ENCODE results near the gene PMEPA1.

DNA sequence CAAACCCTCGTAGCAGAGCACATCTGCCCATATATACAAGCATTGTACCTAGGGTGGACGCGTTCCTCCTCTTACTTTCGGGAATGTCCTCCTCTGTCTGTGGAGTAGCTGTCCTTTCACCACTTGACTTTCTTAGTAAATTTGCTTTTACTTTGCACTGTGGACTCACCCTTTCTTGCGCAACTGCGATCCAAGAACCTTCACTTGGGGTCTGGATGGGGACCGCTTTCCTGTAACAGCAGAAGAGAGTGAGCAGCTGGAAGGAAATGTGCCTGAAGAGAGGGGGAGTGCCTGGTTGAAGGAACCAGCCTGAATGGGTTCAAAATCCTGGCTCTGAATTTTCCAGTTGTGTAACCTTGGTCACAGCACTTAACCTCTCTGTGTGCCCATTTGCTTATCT, 40.1 kb upstream of the PMEPA1 start:
- TF ChIP-seq CTCF (IDR thresholded peaks at IDR 0.05; ENCODE audit: extremely low read depth in 1 of 2, insufficient read depth in 1 of 2, low read depth in 1 of 2, low read length in 2 of 2) (no peak), MYC (IDR thresholded peaks at IDR 0.05; ENCODE audit: low read depth, low read length) (no peak)

Data from endothelial cell of umbilical vein (primary cell).